Tibial nerve (tissue), 3 donors: ENCODE results near the gene ADGRG7.

ENCODE experiments used
- POLR2A ChIP-seq, 2 donors: fragments of 450-650 bp; IDR thresholded peaks; one replicate each; pipeline ENCODE4 v1.6.1; 2017; ENCODE audit warnings: antibody characterized with exemption in 2 of 2, mild to moderate bottlenecking in 2 of 2, moderate library complexity in 2 of 2
- TF ChIP-seq, protein P1 (sequence below), 5 experiments: fragments of 200-600 bp in 3 of 5; fragments of 450-650 bp in 2 of 5; sonication (generic) in 3 of 5; IDR thresholded peaks; one replicate each; pipeline ENCODE4 v1.5.1; 2016 to 2019; ENCODE audit warnings: antibody characterized with exemption in 5 of 5, mild to moderate bottlenecking in 3 of 5, moderate library complexity in 2 of 5

GRCh38 chr3:100590840-100591147 is 18.6 kb upstream of the ADGRG7 start:
- TF ChIP-seq POLR2A (IDR thresholded peaks at IDR 0.05): no peak
- TF ChIP-seq, protein P1, sequence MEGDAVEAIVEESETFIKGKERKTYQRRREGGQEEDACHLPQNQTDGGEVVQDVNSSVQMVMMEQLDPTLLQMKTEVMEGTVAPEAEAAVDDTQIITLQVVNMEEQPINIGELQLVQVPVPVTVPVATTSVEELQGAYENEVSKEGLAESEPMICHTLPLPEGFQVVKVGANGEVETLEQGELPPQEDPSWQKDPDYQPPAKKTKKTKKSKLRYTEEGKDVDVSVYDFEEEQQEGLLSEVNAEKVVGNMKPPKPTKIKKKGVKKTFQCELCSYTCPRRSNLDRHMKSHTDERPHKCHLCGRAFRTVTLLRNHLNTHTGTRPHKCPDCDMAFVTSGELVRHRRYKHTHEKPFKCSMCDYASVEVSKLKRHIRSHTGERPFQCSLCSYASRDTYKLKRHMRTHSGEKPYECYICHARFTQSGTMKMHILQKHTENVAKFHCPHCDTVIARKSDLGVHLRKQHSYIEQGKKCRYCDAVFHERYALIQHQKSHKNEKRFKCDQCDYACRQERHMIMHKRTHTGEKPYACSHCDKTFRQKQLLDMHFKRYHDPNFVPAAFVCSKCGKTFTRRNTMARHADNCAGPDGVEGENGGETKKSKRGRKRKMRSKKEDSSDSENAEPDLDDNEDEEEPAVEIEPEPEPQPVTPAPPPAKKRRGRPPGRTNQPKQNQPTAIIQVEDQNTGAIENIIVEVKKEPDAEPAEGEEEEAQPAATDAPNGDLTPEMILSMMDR (IDR thresholded peaks at IDR 0.05): no peak
